Measurements from ENCODE around the gene ZNF550.

- TF ChIP-seq HDAC6 (IDR thresholded peaks at IDR 0.05; ENCODE audit: unreplicated experiment) (no peak), CTCF (IDR thresholded peaks at IDR 0.05 in 2 of 3, conservative IDR thresholded peaks at IDR 0.05 in 1 of 3; ENCODE audit: control insufficient read depth in 2 of 3, extremely low read depth in 1 of 3, insufficient read depth in 1 of 3, low read depth in 3 of 3, low read length in 3 of 3) (no peak), CEBPB (IDR thresholded peaks at IDR 0.05; ENCODE audit: borderline replicate concordance in 1 of 2, low read depth in 2 of 2, low read length in 2 of 2) (no peak), BACH1 (IDR thresholded peaks at IDR 0.05; ENCODE audit: borderline replicate concordance) (no peak), GABPA (IDR thresholded peaks at IDR 0.05; ENCODE audit: low read depth) (peak; percentile 97), MAX (IDR thresholded peaks at IDR 0.05; ENCODE audit: low read depth, low read length) (peak; percentile 20; the same call in 1 of the 2 replicates), EGR1 (IDR thresholded peaks at IDR 0.05; ENCODE audit: borderline replicate concordance in 1 of 2, low read depth in 2 of 2, low read length in 2 of 2) (no peak), NR2C2 (IDR thresholded peaks at IDR 0.05; ENCODE audit: borderline replicate concordance, control insufficient read depth, insufficient read length, low read depth) (no peak), BMI1 (IDR thresholded peaks at IDR 0.05; ENCODE audit: borderline replicate concordance) (no peak), EZH2 (IDR thresholded peaks at IDR 0.05; ENCODE audit: borderline replicate concordance, control insufficient read depth, low read depth, low read length) (no peak), POLR2AphosphoS2 (IDR thresholded peaks at IDR 0.05; ENCODE audit: low read depth, low read length) (0 out of 2 replicates have a peak, but pooled peaks have one; percentile 59), SUZ12 (IDR thresholded peaks at IDR 0.05; ENCODE audit: unreplicated experiment) (no peak)
These were observed 40.2 kb upstream of the ZNF550 start, which contains the start of gene ZNF530 for GRCh38 chr19:57599761-57600383.
